ENCODE results near the gene SP140. TPM values are rescaled to one million over a fixed set of nuclear protein-coding genes. Genes with fewer than 3 reads are reported as not detected.

Gene SP140
- total and polyA plus RNA-seq, 2 of the 8 experiments (the other 6 are each of a cell fraction or from before 2014, with no cell fraction given) = 0.23 to 1.3 TPM

GRCh38 chr2:230221493-230221892, 4.0 kb upstream of the SP140 start:
- Histone ChIP-seq H2BK20ac (ENCODE audit: low read length) (no peak overlapping the region), H4K8ac (ENCODE audit: extremely low read depth, insufficient read depth, low read length) (no peak overlapping the region), H2BK15ac (ENCODE audit: low read length) (no peak overlapping the region), H3K36me3 (ENCODE audit: control insufficient read depth in 2 of 4, insufficient read depth in 4 of 4, low read length in 3 of 4) (no peaks in the 10 kb centered on the region), H4K91ac (replicated peaks; ENCODE audit: insufficient read length, low read length) (peak overlapping the region; percentile 62), H4K5ac (ENCODE audit: insufficient read length, low read depth, low read length) (no peak overlapping the region), H2BK5ac (ENCODE audit: low read depth, low read length) (no peak overlapping the region), H3K14ac (ENCODE audit: insufficient read length) (no peak overlapping the region), H3K4me1 (replicated peaks in 1 of 4; ENCODE audit: control insufficient read depth in 3 of 4, insufficient read depth in 4 of 4, low read length in 3 of 4) (peaks cover 0 to 6% (median 1%) of the 10 kb centered on the region in 4 experiments; a peak in 3 of 7 replicates), H3K79me1 (ENCODE audit: low read depth, low read length) (no peaks in the 10 kb centered on the region), H3K18ac (ENCODE audit: extremely low read depth, low read length) (no peak overlapping the region), H3K23me2 (ENCODE audit: low read depth, low read length) (peaks cover 2% of the 10 kb centered on the region; the same call in 1 of the 2 replicates), H2AFZ (ENCODE audit: low read length) (no peak overlapping the region), H4K20me1 (replicated peaks in 1 of 2; ENCODE audit: control insufficient read depth in 1 of 2, insufficient read depth in 2 of 2, low read length in 2 of 2) (no peaks in the 10 kb centered on the region), H3K79me2 (ENCODE audit: control insufficient read depth in 1 of 2, insufficient read depth in 2 of 2, low read length in 2 of 2) (no peaks in the 10 kb centered on the region), H3K27ac (ENCODE audit: low read depth, low read length) (no peak overlapping the region), H2BK120ac (replicated peaks; ENCODE audit: low read depth, low read length) (no peak overlapping the region), H3K27me3 (replicated peaks in 1 of 4; ENCODE audit: control insufficient read depth in 3 of 4, extremely low read depth in 1 of 4, insufficient read depth in 3 of 4, low read length in 3 of 4) (no peaks in the 10 kb centered on the region), H2AK5ac (ENCODE audit: low read depth, low read length) (no peak overlapping the region), H3K9me3 (ENCODE audit: insufficient read depth in 2 of 2, low read depth in 1 of 2, low read length in 1 of 2) (no peaks in the 10 kb centered on the region), H3K4ac (replicated peaks; ENCODE audit: insufficient read length, low read depth, low read length) (no peak overlapping the region), H3K4me3 (ENCODE audit: extremely low read depth in 1 of 4, insufficient read depth in 2 of 4, low read depth in 3 of 4, low read length in 4 of 4) (no peak overlapping the region), H2BK12ac (ENCODE audit: low read depth, low read length) (no peak overlapping the region), H3K23ac (ENCODE audit: insufficient read length) (no peak overlapping the region), H3K4me2 (ENCODE audit: insufficient read depth in 1 of 2, low read depth in 2 of 2, low read length in 2 of 2) (no peak overlapping the region), H3K56ac (replicated peaks; ENCODE audit: insufficient read length, low read depth, low read length) (no peak overlapping the region), H3K9ac (replicated peaks in 1 of 4; ENCODE audit: extremely low read depth in 1 of 4, low read depth in 3 of 4, low read length in 3 of 4) (no peak overlapping the region)
- 96% methylated on average over 4 of the region's 4 CpGs; no CpG with 5 or more reads in 1 of the 2 experiments for WGBS, 2 experiments (ENCODE audit: extremely low coverage in 1 of 2, insufficient coverage in 1 of 2, insufficient read length in 1 of 2, insufficient replicate concordance in 2 of 2, low coverage in 1 of 2, low lambda C conversion rate in 2 of 2, missing lambda C conversion rate in 1 of 2)
- ChIA-PET CTCF (ENCODE audit: partially characterized antibody) (interaction anchor here (0.6 to 1.1 kb wide), 4 partner anchors 10 to 284 kb away, joined by 3 to 4 read pairs (median 3); no protein-coding TSS in a partner anchor), POLR2A (ENCODE audit: partially characterized antibody) (no interaction called here)
- no peak for FAIRE-seq
- DNase-seq (ENCODE audit: low read depth in 1 of 2, low spot score in 2 of 2) = no peak
- TF ChIP-seq TBP (IDR thresholded peaks at IDR 0.05; ENCODE audit: low read depth, low read length) (no peak), NRF1 (IDR thresholded peaks at IDR 0.05; ENCODE audit: low read depth, low read length) (no peak), RBBP5 (IDR thresholded peaks at IDR 0.05; ENCODE audit: borderline replicate concordance, low read depth, low read length) (no peak), EZH2 (IDR thresholded peaks at IDR 0.05; ENCODE audit: low read depth, low read length, severe bottlenecking) (no peak), ASH2L (IDR thresholded peaks at IDR 0.05; ENCODE audit: low read length) (no peak), CHD2 (IDR thresholded peaks at IDR 0.05; ENCODE audit: low read length) (no peak), SIN3A (conservative IDR thresholded peaks at IDR 0.05 in 1 of 2, IDR thresholded peaks at IDR 0.05 in 1 of 2; ENCODE audit: low read depth in 1 of 2, low read length in 2 of 2) (no peak), MAX (IDR thresholded peaks at IDR 0.05) (no peak), CBX5 (IDR thresholded peaks at IDR 0.05; ENCODE audit: low read depth, low read length) (no peak), SIX5 (IDR thresholded peaks at IDR 0.05; ENCODE audit: low read depth, low read length) (no peak), CHD1 (IDR thresholded peaks at IDR 0.05; ENCODE audit: low read depth, low read length) (no peak), KDM4A (IDR thresholded peaks at IDR 0.05; ENCODE audit: low read depth, low read length, severe bottlenecking) (no peak), EP300 (IDR thresholded peaks at IDR 0.05; ENCODE audit: borderline replicate concordance in 1 of 2, low read depth in 2 of 2, low read length in 2 of 2) (no peak), BACH1 (IDR thresholded peaks at IDR 0.05; ENCODE audit: low read length) (no peak), JUN (IDR thresholded peaks at IDR 0.05; ENCODE audit: low read depth, low read length) (no peak)
